SK-N-SH (cell line): Measurements from ENCODE around the gene SPATA6. TPM values are rescaled to one million over a fixed set of nuclear protein-coding genes. Genes with fewer than 3 reads are reported as not detected.

ENCODE experiments used
- CTCF ChIA-PET: fragments of 300-600, 350-600 bp; formaldehyde crosslinking; extraction: SDS; loops from one replicate; lab custom pipeline; 2021; lab: Yijun Ruan, JAX
- POLR2A ChIA-PET: fragments of 350-600 bp; sonication (Branson Sonifier 250); formaldehyde crosslinking; extraction: SDS; loops from one replicate; lab custom pipeline; 2020; ENCODE audit warnings: antibody characterized with exemption, inconsistent platforms; lab: Yijun Ruan, JAX
- DNase-seq: peaks from one replicate; pipeline ENCODE4 v3.0.0; 2012
- H2AFZ ChIP-seq: fragments of 200-600 bp; sonication (generic); 2 replicates; pipeline ENCODE4 v1.8.1; 2016; ENCODE audit warnings: antibody characterized with exemption, mild to moderate bottlenecking, low read depth
- H3F3A ChIP-seq: fragments of 200-600 bp; sonication (generic); replicated peaks from 2 replicates; pipeline ENCODE3; 2016; ENCODE audit warnings: antibody characterized with exemption, mild to moderate bottlenecking; ENCODE audit not compliant: insufficient read depth
- H3K27ac ChIP-seq, 2 experiments: fragments of 200-500 bp in 1 of 2; fragments of 200-600 bp in 1 of 2; sonication (Bioruptor generic) in 1 of 2; sonication (generic), shearing (Covaris generic) in 1 of 2; 2 replicates each; pipeline versions ENCODE4 v1.5.1 to v1.6.1; 2014 to 2016; ENCODE audit warnings: low read depth in 2 of 2, inconsistent platforms in 1 of 2, low read length in 1 of 2, mild to moderate bottlenecking in 1 of 2, mixed read lengths in 1 of 2
- H3K27me3 ChIP-seq: fragments of 200-600 bp; sonication (generic), shearing (Covaris generic); 2 replicates; pipeline ENCODE4 v1.6.1; 2016; ENCODE audit warnings: mixed run types; ENCODE audit not compliant: insufficient read depth
- H3K36me3 ChIP-seq, 2 experiments: fragments of 200-500 bp in 1 of 2; fragments of 200-600 bp in 1 of 2; sonication (Bioruptor generic) in 1 of 2; sonication (generic) in 1 of 2; replicated peaks in 1 of 2; 2 replicates each; pipeline versions ENCODE3 to v1.5.1; 2014 to 2016; ENCODE audit warnings: low read length in 1 of 2, mild to moderate bottlenecking in 1 of 2; ENCODE audit not compliant: insufficient read depth in 2 of 2, control insufficient read depth in 1 of 2
- H3K4me1 ChIP-seq, 2 experiments: fragments of 200-500 bp in 1 of 2; fragments of 200-600 bp in 1 of 2; sonication (Bioruptor generic) in 1 of 2; sonication (generic), shearing (Covaris generic) in 1 of 2; 2 replicates each; pipeline versions ENCODE4 v1.5.1 to v1.6.1; 2014 to 2016; ENCODE audit warnings: low read depth in 1 of 2, low read length in 1 of 2, mixed run types in 1 of 2; ENCODE audit not compliant: insufficient read depth in 2 of 2, control insufficient read depth in 1 of 2
- H3K4me2 ChIP-seq: fragments of 200-600 bp; sonication (generic), shearing (Covaris generic); 2 replicates; pipeline ENCODE4 v1.6.1; 2017; ENCODE audit warnings: mixed run types
- H3K4me3 ChIP-seq, 2 experiments: fragments of 200-500 bp in 1 of 2; fragments of 200-600 bp in 1 of 2; sonication (Bioruptor generic) in 1 of 2; sonication (generic), shearing (Covaris generic) in 1 of 2; 2 replicates each; pipeline versions ENCODE4 v1.5.1 to v1.8.1; 2014 to 2016; ENCODE audit warnings: low read depth in 2 of 2, inconsistent platforms in 1 of 2, low read length in 1 of 2, mild to moderate bottlenecking in 1 of 2, mixed read lengths in 1 of 2, moderate library complexity in 1 of 2
- H3K79me2 ChIP-seq: fragments of 200-600 bp; sonication (generic); 2 replicates; pipeline ENCODE4 v1.8.1; 2017; ENCODE audit warnings: mild to moderate bottlenecking; ENCODE audit not compliant: insufficient read depth
- H3K9ac ChIP-seq: fragments of 200-600 bp; sonication (generic); 2 replicates; pipeline ENCODE4 v1.6.1; 2017; ENCODE audit warnings: mixed run types
- H3K9me2 ChIP-seq: fragments of 200-600 bp; sonication (generic); 2 replicates; pipeline ENCODE4 v1.6.1; 2017; ENCODE audit warnings: mixed run types
- H3K9me3 ChIP-seq: fragments of 200-600 bp; sonication (generic); 2 replicates; pipeline ENCODE4 v1.6.1; 2017; ENCODE audit warnings: mixed run types, mild to moderate bottlenecking, moderate library complexity
- H4K20me1 ChIP-seq: fragments of 200-600 bp; sonication (generic); 2 replicates; pipeline ENCODE4 v1.6.1; 2017; ENCODE audit warnings: mild to moderate bottlenecking, mixed run types; ENCODE audit not compliant: insufficient read depth
- CHD2 ChIP-seq: fragments of 150-350 bp; IDR thresholded peaks from 2 replicates; pipeline ENCODE4 v1.6.1; 2018; ENCODE audit warnings: low read length; ENCODE audit not compliant: partially characterized antibody
- EP300 ChIP-seq, 2 experiments: IDR thresholded peaks; 2 replicates each; pipeline versions ENCODE4 v1.4.0 to v1.6.1; 2012; ENCODE audit warnings: borderline replicate concordance in 1 of 2, low read depth in 1 of 2, low read length in 1 of 2
- FOSL2 ChIP-seq: IDR thresholded peaks from 2 replicates; pipeline ENCODE4 v1.4.0; 2012; ENCODE audit warnings: low read depth, mild to moderate bottlenecking, moderate library complexity, borderline replicate concordance
- FOXJ3 ChIP-seq: sonication (generic); formaldehyde crosslinking; IDR thresholded peaks from 2 replicates; pipeline ENCODE4 v1.5.1; 2020; ENCODE audit warnings: mild to moderate bottlenecking, missing genetic modification reagents
- GABPA ChIP-seq: IDR thresholded peaks from 2 replicates; pipeline ENCODE4 v1.4.0; 2012; ENCODE audit warnings: low read depth, mild to moderate bottlenecking
- GATA2 ChIP-seq: sonication (generic); formaldehyde crosslinking; IDR thresholded peaks from 2 replicates; pipeline ENCODE4 v1.5.0; 2020; ENCODE audit warnings: mild to moderate bottlenecking, missing genetic modification reagents
- MEF2A ChIP-seq: IDR thresholded peaks from 2 replicates; pipeline ENCODE4 v1.4.0; 2012; ENCODE audit warnings: low read depth, borderline replicate concordance
- MXI1 ChIP-seq: IDR thresholded peaks from 2 replicates; pipeline ENCODE4 v1.6.1; 2012; ENCODE audit warnings: mild to moderate bottlenecking, low read depth, low read length, improper control_type of control experiment
- NRF1 ChIP-seq: IDR thresholded peaks from 2 replicates; pipeline ENCODE4 v1.6.1; 2012; ENCODE audit warnings: low read depth, mild to moderate bottlenecking, low read length
- RCOR1 ChIP-seq: fragments of 150-350 bp; IDR thresholded peaks from 2 replicates; pipeline ENCODE4 v1.6.1; 2017; ENCODE audit warnings: antibody characterized with exemption, low read length
- RFX5 ChIP-seq: IDR thresholded peaks from 2 replicates; pipeline ENCODE4 v1.6.1; 2012; ENCODE audit warnings: mild to moderate bottlenecking, improper control_type of control experiment, low read length
- RXRA ChIP-seq: IDR thresholded peaks from 2 replicates; pipeline ENCODE4 v1.4.0; 2012; ENCODE audit warnings: low read depth, mild to moderate bottlenecking, borderline replicate concordance
- SMC3 ChIP-seq: IDR thresholded peaks from 2 replicates; pipeline ENCODE4 v1.6.1; 2012; ENCODE audit warnings: low read depth, low read length, improper control_type of control experiment
- TCF12 ChIP-seq: IDR thresholded peaks from 2 replicates; pipeline ENCODE4 v1.4.0; 2012
- TEAD4 ChIP-seq: IDR thresholded peaks from 2 replicates; pipeline ENCODE4 v1.4.0; 2012; ENCODE audit warnings: mild to moderate bottlenecking, borderline replicate concordance; ENCODE audit not compliant: insufficient read depth
- USF1 ChIP-seq: IDR thresholded peaks from 2 replicates; pipeline ENCODE4 v1.4.0; 2012; ENCODE audit warnings: low read depth, borderline replicate concordance
- YY1 ChIP-seq: IDR thresholded peaks from 2 replicates; pipeline ENCODE4 v1.4.0; 2012; ENCODE audit warnings: low read depth, mild to moderate bottlenecking
- WGBS: methylation state at CpG from one replicate; pipeline ENCODE4 v1.1.6; 2017; ENCODE audit warnings: low lambda C conversion rate; 5-methylcytosine and 5-hydroxymethylcytosine counted together
- polyA plus RNA-seq, 3 experiments: library from polyadenylated mRNA; depleted of rRNA; stranded (reverse); fragments of >200 nt; gene quantifications; 2 replicates each; pipeline ENCODE4 v1.2.3, GENCODE V29; 2012

The SPATA6 gene
- polyA plus RNA-seq, 1 of the 3 experiments (the other 2 are of a cell fraction) = 2.4 TPM

DNA sequence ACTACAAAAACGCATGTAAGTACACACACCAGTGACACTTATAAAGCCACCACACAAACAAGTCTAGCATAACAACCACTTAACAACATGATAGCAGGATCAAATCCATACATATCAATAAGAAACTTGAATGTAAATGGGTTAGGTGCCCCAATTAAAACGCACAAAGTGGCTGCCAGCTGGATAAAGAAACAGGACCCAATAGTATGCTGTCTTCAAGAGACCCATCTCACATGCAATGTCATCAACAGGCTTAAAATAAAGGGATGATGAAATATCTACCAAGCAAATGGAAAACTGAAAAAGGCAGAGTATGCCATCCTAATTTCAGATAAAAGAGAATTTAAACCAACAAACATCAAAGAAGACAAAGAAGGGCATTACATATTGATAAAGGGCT lies 139.9 kb downstream of the SPATA6 start:
- 61% methylated on average over 2 of the region's 2 CpGs for WGBS
- Histone ChIP-seq H3K27me3 (no peaks in the 10 kb centered on the region), H4K20me1 (no peaks in the 10 kb centered on the region), H3K36me3 (peaks cover 0 to 4% of the 10 kb centered on the region in 2 experiments), H3K79me2 (no peaks in the 10 kb centered on the region), H3K4me1 (no peaks in the 10 kb centered on the region), H3K9me3 (0 out of 2 replicates have a peak, but pooled peaks cover 6% of the 10 kb centered on the region), H3K9ac (no peak overlapping the region), H3K27ac (no peak overlapping the region), H3K9me2 (no peaks in the 10 kb centered on the region), H3F3A (no peaks in the 10 kb centered on the region), H2AFZ (no peak overlapping the region), H3K4me3 (no peak overlapping the region), H3K4me2 (no peak overlapping the region)
- TF ChIP-seq MEF2A (no peak), TCF12 (no peak), MXI1 (no peak), CHD2 (no peak)
- CTCF ChIA-PET = no interaction called here
- POLR2A ChIA-PET = no interaction called here
- no peak for DNase-seq

- Histone ChIP-seq H3K79me2 (no peaks in the 10 kb centered on the region), H3K4me3 (no peak overlapping the region), H3K4me1 (no peaks in the 10 kb centered on the region), H3K27me3 (no peaks in the 10 kb centered on the region), H3K36me3 (peaks cover 0 to 8% of the 10 kb centered on the region in 2 experiments), H3F3A (no peaks in the 10 kb centered on the region), H2AFZ (no peak overlapping the region), H3K9ac (no peak overlapping the region), H3K9me2 (no peaks in the 10 kb centered on the region), H3K4me2 (no peak overlapping the region), H3K9me3 (0 out of 2 replicates have a peak, but pooled peaks cover 6% of the 10 kb centered on the region), H3K27ac (no peak overlapping the region), H4K20me1 (no peaks in the 10 kb centered on the region)
- no peak for TF ChIP-seq USF1
- TF ChIP-seq RFX5 = no peak
- TF ChIP-seq RXRA = no peak
- TF ChIP-seq FOSL2 = no peak
- TF ChIP-seq GABPA = no peak
- TF ChIP-seq EP300 (IDR thresholded peaks at IDR 0.05; ENCODE audit: borderline replicate concordance in 1 of 2, low read depth in 1 of 2, low read length in 1 of 2) = no peak
- TF ChIP-seq MEF2A = no peak
- no peak for TF ChIP-seq SMC3
- no peak for TF ChIP-seq NRF1
- no peak for TF ChIP-seq GATA2
- TF ChIP-seq MXI1 = no peak
- no peak for TF ChIP-seq CHD2
- no peak for TF ChIP-seq FOXJ3 (CRISPR knock-in tag)
- no peak for TF ChIP-seq TEAD4
- no peak for TF ChIP-seq RCOR1
- TF ChIP-seq YY1 = no peak
- ChIA-PET POLR2A (no interaction called here), CTCF (interaction anchor here (1.8 kb wide), 1 partner anchor 33 kb away, joined by 4 read pairs; no protein-coding TSS in a partner anchor)
- DNase-seq = no peak
- no CpG with 5 or more reads among the region's 2 CpGs for WGBS
Measured at GRCh38 chr1:48329905-48330304, 142.1 kb downstream of the SPATA6 start.
